EH (cell line): ENCODE results near the gene PTX3.

Experiments
- DNase-seq: peaks from one replicate; pipeline ENCODE4 v3.0.0-alpha.2; 2015; ENCODE audit warnings: low read depth

Gene PTX3

DNA sequence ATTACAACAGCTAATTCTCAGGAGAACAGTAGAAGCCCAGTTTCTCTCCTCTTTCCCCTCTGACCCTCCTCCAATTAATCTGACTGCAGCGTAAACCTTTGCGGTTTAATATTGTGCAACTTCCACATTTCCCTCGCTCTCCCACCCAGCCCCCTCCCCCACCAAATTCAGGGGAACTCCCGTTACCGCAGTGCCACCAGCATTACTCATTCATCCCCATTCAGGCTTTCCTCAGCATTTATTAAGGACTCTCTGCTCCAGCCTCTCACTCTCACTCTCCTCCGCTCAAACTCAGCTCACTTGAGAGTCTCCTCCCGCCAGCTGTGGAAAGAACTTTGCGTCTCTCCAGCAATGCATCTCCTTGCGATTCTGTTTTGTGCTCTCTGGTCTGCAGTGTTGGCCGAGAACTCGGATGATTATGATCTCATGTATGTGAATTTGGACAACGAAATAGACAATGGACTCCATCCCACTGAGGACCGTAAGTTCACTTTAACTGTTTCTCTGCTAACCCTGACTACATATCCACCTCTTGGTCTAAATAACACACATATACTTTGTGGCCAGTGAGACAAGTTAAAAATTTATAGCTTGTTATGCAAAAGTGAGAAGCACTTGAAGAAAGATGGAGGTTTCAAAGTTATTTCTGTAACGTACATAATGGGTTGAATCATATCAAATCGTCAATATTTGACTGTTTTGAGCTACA lies at the start of gene PTX3:
PTX3 (plus strand) TSS at position 268 of the 709 bp plus-strand sequence; CDS start at position 352, 84 bp downstream.
- DNase-seq = peak; percentile 80

- DNase-seq = peak; percentile 75
Observed at GRCh38 chr3:157387708-157388435, 48.8 kb upstream of the PTX3 start.

DNA sequence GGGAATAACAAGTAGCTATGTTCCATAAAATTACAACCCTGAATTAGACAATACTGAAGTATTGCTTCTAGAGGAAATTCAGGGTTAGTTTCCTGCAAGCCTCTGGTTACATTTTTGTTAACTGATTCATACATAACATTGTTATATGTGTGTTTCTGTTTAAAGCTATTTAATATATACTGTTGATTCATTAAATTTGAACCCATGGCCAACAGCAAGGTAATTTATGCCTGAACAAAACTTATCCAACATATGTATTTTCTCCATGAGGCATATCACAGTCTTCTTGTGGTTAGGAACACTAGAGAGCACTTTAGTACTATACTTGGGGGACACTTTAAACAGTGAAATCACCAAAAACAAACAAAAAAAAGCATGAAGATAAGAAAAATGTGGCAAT lies 47.7 kb upstream of the PTX3 start:
- DNase-seq = peak; percentile 64

DNA sequence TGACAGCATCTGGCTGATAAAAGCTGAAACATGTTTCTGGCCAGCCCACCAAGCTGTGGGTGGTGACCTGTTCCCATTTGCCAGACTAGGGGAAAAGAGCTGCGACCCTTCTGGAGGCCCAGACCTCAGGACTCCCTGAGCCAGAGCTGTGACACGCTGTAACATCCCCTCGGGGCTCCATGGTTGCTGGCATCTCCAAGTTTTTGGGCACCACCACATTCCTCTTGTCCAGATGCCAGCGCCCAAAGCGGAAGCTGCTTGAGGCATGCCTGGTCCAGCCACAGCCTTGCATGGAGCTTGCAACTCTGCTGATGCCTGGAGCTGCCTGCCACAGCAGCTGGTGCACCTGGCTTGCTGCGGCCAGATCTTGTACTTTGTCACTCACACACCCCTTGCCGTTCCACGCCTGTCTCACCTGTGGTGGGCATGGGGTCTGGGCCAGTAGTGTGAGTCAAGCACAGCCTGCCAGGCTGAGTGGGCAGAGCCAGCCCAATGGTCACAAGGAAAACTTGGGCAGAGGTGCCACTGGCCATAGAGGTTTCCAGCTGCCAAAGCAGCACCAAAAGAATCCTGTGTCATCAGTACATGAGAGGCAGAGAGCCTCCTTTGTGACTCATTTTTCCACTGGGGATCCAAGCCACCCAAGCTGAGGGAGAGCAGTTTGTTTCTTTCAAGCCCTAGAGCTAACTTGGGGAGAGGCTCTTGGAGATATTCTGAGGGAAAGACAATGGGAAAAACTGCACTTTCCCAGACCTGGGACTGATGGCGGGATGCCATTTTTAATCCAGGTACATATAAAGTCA lies 45.7 kb upstream of the PTX3 start:
- DNase-seq = peak; percentile 49

DNA sequence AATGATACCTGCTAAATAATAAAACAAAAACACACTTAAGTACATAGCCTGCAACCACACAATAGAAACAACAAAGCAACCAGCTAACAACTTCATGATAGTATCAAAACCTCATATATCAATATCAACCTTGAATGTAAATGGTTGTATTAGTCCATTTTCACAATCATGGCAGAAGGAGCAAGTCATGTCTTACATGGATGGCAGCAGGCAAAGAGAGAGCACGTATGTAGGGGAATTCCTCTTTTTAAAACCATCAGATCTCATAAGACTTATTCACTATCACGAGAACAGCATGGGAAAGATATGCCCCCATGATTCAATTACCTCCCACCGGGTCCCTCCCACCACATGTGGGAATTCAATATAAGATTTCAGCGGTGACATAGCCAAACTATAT lies 44.5 kb upstream of the PTX3 start:
- DNase-seq = no peak

DNA sequence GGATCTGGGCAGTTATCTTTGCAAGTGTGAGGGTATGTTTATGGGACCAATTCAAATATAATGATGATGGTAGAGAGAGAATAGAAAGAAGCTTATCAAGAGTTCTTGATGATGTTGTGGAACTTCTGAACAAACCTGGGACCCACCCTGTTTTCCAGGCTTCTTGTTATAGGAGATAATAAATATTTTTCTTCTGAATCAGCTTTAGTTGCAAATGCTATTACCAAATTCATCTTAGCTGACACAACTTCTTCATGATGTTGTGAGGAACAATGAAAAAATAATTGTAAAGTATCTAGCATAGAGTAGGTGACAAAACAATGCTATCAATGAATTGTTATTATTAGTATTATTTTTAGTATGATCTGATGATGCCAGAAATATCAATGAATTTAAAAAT lies 43.5 kb upstream of the PTX3 start:
- no peak for DNase-seq

DNA sequence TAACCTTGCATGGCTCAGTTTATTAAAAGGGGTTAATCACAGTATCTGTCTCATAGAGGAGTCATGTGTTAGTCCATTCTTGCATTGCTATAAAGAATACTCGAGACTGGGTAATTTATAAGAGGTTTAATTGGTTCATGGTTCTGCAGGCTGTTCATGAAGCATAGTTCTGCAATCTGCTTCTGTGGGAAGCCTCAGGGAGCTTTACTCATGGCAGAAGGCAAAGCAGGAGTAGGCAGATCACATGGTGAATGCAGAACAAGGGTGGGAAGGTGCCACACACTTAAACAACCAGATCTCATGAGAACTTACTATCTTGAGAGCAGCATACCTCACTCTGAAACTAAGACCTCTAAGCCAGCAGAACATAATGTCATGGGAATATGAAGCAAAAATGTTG lies 42.2 kb upstream of the PTX3 start:
- DNase-seq = peak; percentile 32

DNA sequence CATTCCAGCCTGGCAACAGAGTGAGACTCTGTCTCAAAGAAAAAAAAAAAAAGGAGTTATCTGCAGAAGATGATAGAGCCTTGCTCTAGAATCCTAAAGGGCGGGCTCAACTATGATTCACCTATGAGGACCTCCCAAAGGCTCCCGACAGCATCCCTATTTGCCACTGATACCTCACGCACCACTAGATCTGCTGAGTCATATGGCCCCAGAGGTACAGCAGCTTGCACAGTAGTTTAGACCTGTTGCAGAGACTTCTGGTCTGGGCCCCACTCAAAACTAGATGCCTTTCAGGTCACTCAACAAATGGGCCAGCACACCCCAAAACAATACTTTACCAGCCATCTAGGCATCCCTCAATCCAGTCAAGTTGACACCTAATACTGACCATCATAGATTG lies 38.1 kb upstream of the PTX3 start:
- no peak for DNase-seq

DNA sequence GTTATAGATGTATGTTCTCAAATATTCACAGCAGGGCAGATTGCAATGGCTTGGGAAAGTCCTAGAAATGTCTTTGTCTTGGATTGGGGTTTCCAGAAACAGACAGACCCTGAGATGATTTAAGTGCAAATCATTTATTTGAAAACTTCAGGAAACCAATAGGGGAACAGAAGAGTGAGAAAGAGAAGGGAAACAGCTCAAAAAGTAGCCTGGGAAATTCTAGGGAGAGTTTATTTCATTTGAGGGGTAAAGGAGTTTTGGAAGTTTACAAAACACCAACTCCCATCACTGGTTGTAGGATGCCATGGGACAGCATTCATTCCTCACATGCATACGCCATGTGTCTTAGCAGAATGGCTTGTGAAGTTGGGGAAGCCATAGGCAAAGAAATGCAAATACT lies 32.3 kb upstream of the PTX3 start:
- no peak for DNase-seq

DNA sequence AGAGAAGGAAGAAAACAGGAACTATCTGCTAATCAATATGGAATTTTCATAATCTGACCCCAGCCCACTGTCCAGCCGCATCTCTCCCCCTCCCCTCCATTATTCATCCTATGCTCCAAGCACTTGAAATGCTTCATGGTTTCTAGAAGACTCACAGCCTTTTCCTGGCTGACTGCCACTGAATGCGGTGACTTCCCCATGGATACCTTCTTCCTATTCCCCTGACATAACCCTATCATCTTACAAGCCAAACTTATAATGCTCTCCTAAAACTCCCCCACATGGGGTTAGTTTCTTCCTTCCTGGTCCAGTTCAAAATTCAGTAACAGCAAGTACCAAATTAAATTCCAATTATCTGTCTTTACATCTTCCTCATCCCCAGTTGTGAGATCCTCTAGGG lies 31.2 kb upstream of the PTX3 start:
- peak; percentile 70 for DNase-seq

GRCh38 chr3:157406394-157406793 lies 30.3 kb upstream of the PTX3 start:
- DNase-seq = no peak

- no peak for DNase-seq
Observed at GRCh38 chr3:157407769-157408168, 28.9 kb upstream of the PTX3 start.

DNA sequence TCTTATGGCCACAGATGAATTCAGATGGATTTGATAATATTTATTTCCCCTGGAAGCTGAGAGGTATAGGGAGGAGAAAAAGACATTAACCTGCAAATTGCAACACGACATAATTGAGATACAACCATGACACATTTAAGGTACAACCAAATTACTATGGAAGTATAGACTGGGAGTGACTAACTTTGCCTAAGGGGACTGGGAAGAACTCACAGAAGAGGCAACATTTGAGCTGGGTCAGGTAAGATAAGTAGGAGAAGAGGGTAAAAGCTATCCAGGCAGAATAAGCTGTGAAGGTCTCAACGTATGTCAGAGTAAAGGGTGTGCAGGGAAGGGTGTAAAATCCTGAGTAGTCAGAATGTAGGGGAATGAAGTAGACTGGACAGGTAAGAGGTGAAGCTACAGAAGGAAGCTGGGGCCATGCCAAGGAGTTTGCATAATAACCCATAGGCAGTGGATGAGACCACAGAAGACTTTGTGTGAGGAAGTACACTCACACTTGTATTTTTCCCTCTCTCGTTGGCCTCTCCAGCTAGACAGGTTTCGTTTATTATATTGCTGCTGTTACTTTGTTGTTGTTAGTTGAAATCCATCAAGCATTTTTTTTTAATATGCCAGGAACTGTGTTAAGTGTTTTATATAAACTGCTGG lies 28.0 kb upstream of the PTX3 start:
- no peak for DNase-seq

DNA sequence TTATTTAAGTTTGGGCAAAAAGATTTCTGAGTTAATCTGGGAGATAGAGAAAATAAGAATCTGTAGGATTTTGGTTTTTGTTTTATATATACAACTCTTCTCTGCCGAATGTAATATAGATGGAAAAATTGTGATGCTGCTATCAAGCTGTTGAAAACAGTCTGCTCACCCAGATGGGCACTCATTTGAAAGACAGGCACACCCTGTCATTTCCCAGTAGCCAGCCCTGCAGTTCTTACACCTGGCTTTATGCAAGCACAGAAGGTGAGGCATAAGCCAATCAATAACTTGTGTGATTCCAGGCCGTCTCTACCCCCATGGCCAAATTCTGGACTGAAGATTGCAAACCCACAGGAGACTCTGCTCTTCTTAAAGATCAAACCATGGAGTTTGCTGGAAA lies 27.1 kb upstream of the PTX3 start:
- DNase-seq = no peak

- DNase-seq = no peak
Observed at GRCh38 chr3:157410945-157411344, 25.7 kb upstream of the PTX3 start.

DNA sequence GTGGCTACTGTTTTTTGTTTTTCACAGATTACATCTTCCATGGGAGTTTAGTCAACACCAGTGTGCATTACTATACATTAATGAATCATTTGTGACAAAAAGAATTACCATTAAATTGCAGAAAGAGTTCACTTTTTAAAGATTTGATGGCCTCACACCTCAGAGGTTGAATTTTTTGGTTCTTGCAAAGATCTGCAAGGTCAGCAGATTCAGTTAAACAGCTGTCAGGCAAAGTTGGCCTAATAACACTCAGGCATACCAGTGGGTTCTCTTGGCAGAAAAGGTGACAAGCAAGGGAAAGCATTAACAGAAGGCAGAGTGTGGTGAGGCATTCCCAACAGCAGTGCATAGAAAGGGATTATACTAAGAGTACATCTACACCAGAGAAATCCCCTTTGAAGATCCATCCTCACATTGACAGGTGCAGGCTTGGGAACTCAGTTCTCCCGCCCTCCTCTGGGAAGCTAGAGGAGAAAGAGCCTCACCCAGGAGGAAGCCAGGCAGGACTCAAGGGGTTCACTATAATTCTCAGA lies 24.3 kb upstream of the PTX3 start:
- DNase-seq = no peak

- DNase-seq = no peak
Observed at GRCh38 chr3:157414861-157415260, 21.8 kb upstream of the PTX3 start.

- no peak for DNase-seq
Observed at GRCh38 chr3:157416347-157417087, 20.1 kb upstream of the PTX3 start.

GRCh38 chr3:157417247-157417646 lies 19.4 kb upstream of the PTX3 start:
- peak; percentile 72 for DNase-seq

DNA sequence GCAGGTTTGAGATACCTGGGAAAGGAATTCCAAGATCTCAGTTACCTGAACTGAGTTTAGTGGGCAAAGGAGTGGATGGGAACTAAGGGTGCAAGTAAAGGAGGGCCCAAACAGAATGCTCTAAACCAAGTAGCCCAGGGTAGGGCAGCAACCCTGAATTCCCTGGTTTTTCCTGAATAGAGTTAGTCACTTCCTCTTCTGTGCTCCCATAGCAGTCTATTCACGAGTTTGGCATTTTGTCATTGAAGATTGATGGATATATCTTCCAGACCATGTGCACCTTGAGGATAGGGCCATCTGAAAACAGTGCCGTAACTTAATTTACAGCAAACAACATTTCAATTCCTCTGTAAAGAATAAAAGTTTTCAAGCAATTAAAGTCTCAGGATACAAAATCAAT lies 18.5 kb upstream of the PTX3 start:
- DNase-seq = peak; percentile 38

DNA sequence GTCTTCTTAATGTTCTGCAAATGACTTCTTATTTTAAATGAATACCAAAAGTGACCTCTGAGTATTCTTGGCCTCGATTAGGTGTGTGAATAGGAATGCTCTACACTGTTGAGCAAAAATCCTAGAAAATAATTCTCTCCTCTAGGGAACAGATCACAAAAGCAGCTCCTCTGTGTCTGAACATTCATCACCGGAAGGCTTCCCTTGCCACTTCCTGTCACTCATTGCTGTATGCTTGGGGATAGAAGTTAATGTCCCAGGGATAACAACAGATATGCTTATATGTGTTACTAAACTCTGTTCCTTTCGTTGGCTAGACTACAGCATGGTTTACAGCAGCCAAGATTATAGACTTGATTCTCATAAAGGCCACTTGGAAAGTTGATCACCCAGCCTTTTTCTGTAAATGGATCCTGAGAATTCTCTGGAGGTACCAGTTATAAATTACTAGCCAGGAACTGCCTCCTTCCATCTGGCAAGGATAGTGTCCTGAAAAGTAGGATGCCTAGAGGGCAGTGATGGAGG lies 16.0 kb upstream of the PTX3 start:
- no peak for DNase-seq
